ENCODE measurements around the gene TBC1D24.

DNA sequence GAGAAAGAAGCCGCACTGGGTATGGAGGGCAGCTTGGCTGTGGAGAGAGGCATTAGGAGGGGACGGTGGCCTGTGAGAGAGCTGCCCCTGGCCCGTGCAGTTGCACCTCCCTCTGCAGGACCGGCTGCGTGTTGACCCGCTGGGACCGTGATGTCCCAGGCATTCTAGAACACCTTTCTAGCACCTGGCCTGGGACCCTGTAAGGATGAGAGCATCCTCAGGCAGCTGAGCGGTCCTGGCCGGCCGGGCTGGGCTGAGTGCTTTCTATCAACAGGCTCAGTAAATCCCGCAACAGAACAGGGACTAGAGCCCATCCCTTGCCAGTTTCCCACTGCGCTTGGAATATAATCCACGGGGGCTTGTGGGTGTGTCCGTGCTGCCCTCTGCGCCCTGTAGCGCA is 14.7 kb downstream of the TBC1D24 start:
- TF ChIP-seq ZFP30 (CRISPR knock-in tag; IDR thresholded peaks at IDR 0.05) (no peak), ARNTL (CRISPR knock-in tag; IDR thresholded peaks at IDR 0.05; ENCODE audit: borderline replicate concordance, low read depth) (no peak), RARB (CRISPR knock-in tag; IDR thresholded peaks at IDR 0.05) (no peak), ISL1 (CRISPR knock-in tag; IDR thresholded peaks at IDR 0.05) (no peak), ZFP3 (CRISPR knock-in tag; IDR thresholded peaks at IDR 0.05) (no peak), PPARA (CRISPR knock-in tag; IDR thresholded peaks at IDR 0.05; ENCODE audit: borderline replicate concordance) (no peak), OSR1 (CRISPR knock-in tag; IDR thresholded peaks at IDR 0.05) (no peak)
- TF ChIP-seq, protein P1, sequence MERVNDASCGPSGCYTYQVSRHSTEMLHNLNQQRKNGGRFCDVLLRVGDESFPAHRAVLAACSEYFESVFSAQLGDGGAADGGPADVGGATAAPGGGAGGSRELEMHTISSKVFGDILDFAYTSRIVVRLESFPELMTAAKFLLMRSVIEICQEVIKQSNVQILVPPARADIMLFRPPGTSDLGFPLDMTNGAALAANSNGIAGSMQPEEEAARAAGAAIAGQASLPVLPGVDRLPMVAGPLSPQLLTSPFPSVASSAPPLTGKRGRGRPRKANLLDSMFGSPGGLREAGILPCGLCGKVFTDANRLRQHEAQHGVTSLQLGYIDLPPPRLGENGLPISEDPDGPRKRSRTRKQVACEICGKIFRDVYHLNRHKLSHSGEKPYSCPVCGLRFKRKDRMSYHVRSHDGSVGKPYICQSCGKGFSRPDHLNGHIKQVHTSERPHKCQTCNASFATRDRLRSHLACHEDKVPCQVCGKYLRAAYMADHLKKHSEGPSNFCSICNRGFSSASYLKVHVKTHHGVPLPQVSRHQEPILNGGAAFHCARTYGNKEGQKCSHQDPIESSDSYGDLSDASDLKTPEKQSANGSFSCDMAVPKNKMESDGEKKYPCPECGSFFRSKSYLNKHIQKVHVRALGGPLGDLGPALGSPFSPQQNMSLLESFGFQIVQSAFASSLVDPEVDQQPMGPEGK (CRISPR knock-in tag; IDR thresholded peaks at IDR 0.05; ENCODE audit: borderline replicate concordance): no peak

All from SK-N-SH treated with all-trans-retinoic acid at 6 μM for 48 hours (cell line).